Measurements from ENCODE around the gene MPPED1. TPM values are rescaled to one million over a fixed set of nuclear protein-coding genes. Genes with fewer than 3 reads are reported as not detected.

MPPED1 gene
- total RNA-seq, 1 donor from 2014 or later: not detected

GRCh38 chr22:43449205-43449830, 37.5 kb downstream of the MPPED1 start:
- no peak for DNase-seq

- no peak for DNase-seq
Measured at GRCh38 chr22:43449831-43450225, 38.0 kb downstream of the MPPED1 start.

- DNase-seq: no peak
Measured at GRCh38 chr22:43451371-43452050, 39.7 kb downstream of the MPPED1 start.

GRCh38 chr22:43455846-43456245, 44.0 kb downstream of the MPPED1 start:
- DNase-seq: no peak

GRCh38 chr22:43457002-43457401, 45.2 kb downstream of the MPPED1 start:
- no peak for DNase-seq

- DNase-seq: no peak
Measured at GRCh38 chr22:43462701-43463100, 50.9 kb downstream of the MPPED1 start.

GRCh38 chr22:43464809-43465208, 53.0 kb downstream of the MPPED1 start:
- DNase-seq: no peak

- DNase-seq: no peak
Measured at GRCh38 chr22:43465291-43466015, 53.6 kb downstream of the MPPED1 start.

GRCh38 chr22:43466710-43467109, 54.9 kb downstream of the MPPED1 start:
- DNase-seq: no peak

GRCh38 chr22:43467216-43467940, 55.6 kb downstream of the MPPED1 start:
- DNase-seq: no peak

GRCh38 chr22:43470253-43470652, 58.4 kb downstream of the MPPED1 start:
- no peak for DNase-seq

GRCh38 chr22:43470941-43471585, 59.2 kb downstream of the MPPED1 start:
- DNase-seq: no peak

- no peak for DNase-seq
Measured at GRCh38 chr22:43471606-43472135, 59.9 kb downstream of the MPPED1 start.

GRCh38 chr22:43473031-43473430, 61.2 kb downstream of the MPPED1 start:
- no peak for DNase-seq

- DNase-seq: no peak
Measured at GRCh38 chr22:43473441-43473840, 61.6 kb downstream of the MPPED1 start.

- no peak for DNase-seq
Measured at GRCh38 chr22:43474161-43475101, 62.6 kb downstream of the MPPED1 start.

GRCh38 chr22:43475549-43476076, 63.8 kb downstream of the MPPED1 start:
- no peak for DNase-seq

GRCh38 chr22:43476341-43476740, 64.5 kb downstream of the MPPED1 start:
- no peak for DNase-seq

GRCh38 chr22:43476751-43477725, 65.2 kb downstream of the MPPED1 start:
- no peak for DNase-seq

GRCh38 chr22:43477966-43478365, 66.2 kb downstream of the MPPED1 start:
- no peak for DNase-seq

Measured in dermis blood vessel endothelial cell (primary cell).